ENCODE data around the gene PLPP2. TPM values are rescaled to one million over a fixed set of nuclear protein-coding genes. Genes with fewer than 3 reads are reported as not detected.

The PLPP2 gene
- total RNA-seq, 4 donors from 2014 or later: 6.7 to 31.7 (median 22.3) TPM

GRCh38 chr19:325173-325936, 34.2 kb upstream of the PLPP2 start:
- Histone ChIP-seq H3K27me3 (no peaks in the 10 kb centered on the region), H3K4me3 (replicated peaks in 1 of 3) (no peak overlapping the region), H3K4me1 (no peaks in the 10 kb centered on the region), H3K27ac (no peak overlapping the region), H3K9me3 (no peaks in the 10 kb centered on the region), H3K36me3 (peaks cover 51 to 60% of the 10 kb centered on the region in 2 donors)
- DNase-seq: no peak
- intact Hi-C loops (cut with DNase I): no loop called here
- no peak for TF ChIP-seq CTCF (IDR thresholded peaks at IDR 0.05)
- TF ChIP-seq POLR2A (IDR thresholded peaks at IDR 0.05): no peak
- WGBS, 2 donors: 91 to 97% methylated on average over 15 to 19 of the region's 24 CpGs

- no peaks in the 10 kb centered on the region for H3K9me3 ChIP-seq
- H3K36me3 ChIP-seq: peaks cover 51 to 54% of the 10 kb centered on the region in 2 donors
- no peaks in the 10 kb centered on the region for H3K4me1 ChIP-seq
- intact Hi-C loops (cut with DNase I): no loop called here
- TF ChIP-seq CTCF (IDR thresholded peaks at IDR 0.05) (no peak), POLR2A (IDR thresholded peaks at IDR 0.05) (no peak)
- no peak overlapping the region for H3K4me3 ChIP-seq (replicated peaks in 1 of 3)
- H3K27me3 ChIP-seq: no peaks in the 10 kb centered on the region
- WGBS, 2 donors: 96 to 98% methylated on average over 8 of the region's 8 CpGs
- no peak for DNase-seq
- no peak overlapping the region for H3K27ac ChIP-seq
Observed at GRCh38 chr19:324716-325115, 33.5 kb upstream of the PLPP2 start.

GRCh38 chr19:322616-323015, 31.4 kb upstream of the PLPP2 start:
- TF ChIP-seq POLR2A (IDR thresholded peaks at IDR 0.05) (no peak), CTCF (IDR thresholded peaks at IDR 0.05) (no peak)
- Histone ChIP-seq H3K27me3 (no peaks in the 10 kb centered on the region), H3K27ac (no peak overlapping the region), H3K4me3 (replicated peaks in 1 of 3) (no peak overlapping the region), H3K9me3 (no peaks in the 10 kb centered on the region), H3K36me3 (peaks cover 32 to 36% of the 10 kb centered on the region in 2 donors), H3K4me1 (no peaks in the 10 kb centered on the region)
- DNase-seq: no peak
- intact Hi-C loops (cut with DNase I): no loop called here
- 95 to 96% methylated on average over 12 to 13 of the region's 13 CpGs for WGBS, 2 donors

GRCh38 chr19:318509-318774, 27.2 kb upstream of the PLPP2 start:
- intact Hi-C loops (cut with DNase I): no loop called here
- no peaks in the 10 kb centered on the region for H3K4me1 ChIP-seq
- DNase-seq: no peak
- no peak overlapping the region for H3K4me3 ChIP-seq (replicated peaks in 1 of 3)
- TF ChIP-seq CTCF (IDR thresholded peaks at IDR 0.05) (no peak), POLR2A (IDR thresholded peaks at IDR 0.05) (no peak)
- 96% methylated on average over 5 of the region's 5 CpGs for WGBS, 2 donors
- H3K9me3 ChIP-seq: no peaks in the 10 kb centered on the region
- H3K27me3 ChIP-seq: no peaks in the 10 kb centered on the region
- H3K36me3 ChIP-seq: peaks cover 7% of the 10 kb centered on the region in 2 donors
- H3K27ac ChIP-seq: no peak overlapping the region

- Histone ChIP-seq H3K4me3 (replicated peaks in 1 of 3) (no peak overlapping the region), H3K9me3 (no peaks in the 10 kb centered on the region), H3K36me3 (peaks cover 7 to 11% of the 10 kb centered on the region in 2 donors), H3K27me3 (no peaks in the 10 kb centered on the region), H3K27ac (no peak overlapping the region), H3K4me1 (no peaks in the 10 kb centered on the region)
- intact Hi-C loops (cut with DNase I): no loop called here
- WGBS, 2 donors: 92 to 96% methylated on average over 10 of the region's 10 CpGs
- no peak for DNase-seq
- no peak for TF ChIP-seq POLR2A (IDR thresholded peaks at IDR 0.05)
- no peak for TF ChIP-seq CTCF (IDR thresholded peaks at IDR 0.05)
Observed at GRCh38 chr19:317710-318508, 26.7 kb upstream of the PLPP2 start.
